Hippocampal formation (tissue), 2 donors: ENCODE results near the gene TRAPPC10.
"Not testable (repeated sequence)": the region's sequence is repeated elsewhere in the genome, so short reads cannot be mapped to it uniquely, and the experiment has no call there.

Experiments
- DNase-seq, 2 donors: peaks; one replicate each; lab custom pipeline; 2025; lab: John Stamatoyannopoulos, UW

The TRAPPC10 gene

GRCh38 chr21:44089001-44089911 is 77.1 kb downstream of the TRAPPC10 start:
- DNase-seq: no peak

DNA sequence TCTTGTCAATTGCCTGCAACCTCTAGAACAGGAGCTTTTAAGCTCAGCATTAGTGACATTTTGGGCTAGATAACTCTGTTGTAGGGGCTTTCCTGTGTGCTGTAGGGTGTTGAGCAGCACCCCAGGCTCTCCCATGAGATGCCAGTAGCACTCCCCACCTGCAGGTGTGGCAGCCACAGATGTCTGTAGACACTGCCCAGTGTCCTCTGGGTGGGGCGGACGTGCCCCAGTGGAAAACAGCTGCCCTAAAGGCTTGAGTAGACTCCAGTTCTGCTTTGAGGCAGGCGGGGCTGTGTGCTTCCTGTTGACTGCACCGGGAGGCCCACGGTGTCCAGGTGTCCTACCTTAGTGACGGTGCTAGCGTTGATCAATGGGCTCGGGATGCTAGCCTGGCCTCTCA is 78.2 kb downstream of the TRAPPC10 start:
- DNase-seq: no peak

GRCh38 chr21:44092211-44092610 is 80.1 kb downstream of the TRAPPC10 start:
- no peak for DNase-seq

DNA sequence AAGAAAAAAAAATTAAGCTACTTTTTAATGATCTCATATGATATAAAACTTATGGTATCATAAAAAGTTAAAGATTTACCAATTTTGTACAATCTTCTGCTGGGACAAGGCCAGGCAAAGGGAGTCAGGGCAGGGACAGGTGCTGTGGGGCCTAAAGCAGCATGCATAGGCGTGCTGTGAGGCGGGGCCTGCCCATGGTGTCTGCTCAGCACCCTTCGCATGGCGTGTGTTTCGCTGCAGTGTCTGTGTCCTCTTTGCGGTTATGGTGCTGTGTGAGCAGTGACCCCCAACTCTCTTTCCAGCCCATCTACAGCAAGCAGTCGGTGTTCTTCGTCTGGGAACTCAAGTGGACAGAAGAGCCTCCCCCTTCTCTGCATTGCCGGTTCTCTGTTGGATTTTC is 81.7 kb downstream of the TRAPPC10 start:
- no peak for DNase-seq

DNA sequence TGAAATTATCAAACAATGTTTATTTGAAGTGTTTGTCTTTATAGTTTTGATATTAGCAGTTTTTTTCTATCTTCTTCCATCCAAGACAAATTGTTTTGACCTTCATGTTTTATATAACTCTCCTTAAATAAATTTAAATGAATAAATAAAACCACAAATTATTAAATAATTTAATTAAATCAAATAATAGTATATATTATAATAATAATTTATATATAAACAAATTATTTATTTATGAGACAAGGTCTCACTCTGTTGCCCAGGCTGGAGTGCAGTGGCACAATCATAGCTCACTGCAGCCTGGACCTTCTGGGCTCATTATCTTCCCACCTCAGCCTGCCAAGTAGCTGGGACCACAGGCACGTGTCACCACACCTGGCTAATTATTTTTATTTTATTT is 82.7 kb downstream of the TRAPPC10 start:
- no peak for DNase-seq

DNA sequence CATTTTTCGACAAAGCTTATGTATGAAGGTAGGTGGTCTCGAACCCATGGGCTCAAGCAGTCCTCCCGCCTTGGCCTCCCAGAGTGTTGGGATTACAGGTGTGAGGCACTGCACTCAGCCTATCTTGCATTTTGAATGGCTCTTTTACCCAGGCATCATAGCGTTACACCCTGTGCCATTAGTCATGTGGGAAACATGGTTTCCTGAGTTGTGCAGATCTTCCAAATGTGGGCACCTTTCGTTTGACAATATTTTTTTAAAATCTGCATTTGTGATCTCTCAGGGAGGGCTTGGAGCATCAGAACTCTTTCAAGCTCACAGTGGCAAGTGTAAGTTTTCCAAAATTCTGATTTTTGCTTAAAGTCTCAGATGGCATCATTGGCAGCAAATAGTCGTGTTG is 86.4 kb downstream of the TRAPPC10 start:
- not testable (repeated sequence) for DNase-seq

DNA sequence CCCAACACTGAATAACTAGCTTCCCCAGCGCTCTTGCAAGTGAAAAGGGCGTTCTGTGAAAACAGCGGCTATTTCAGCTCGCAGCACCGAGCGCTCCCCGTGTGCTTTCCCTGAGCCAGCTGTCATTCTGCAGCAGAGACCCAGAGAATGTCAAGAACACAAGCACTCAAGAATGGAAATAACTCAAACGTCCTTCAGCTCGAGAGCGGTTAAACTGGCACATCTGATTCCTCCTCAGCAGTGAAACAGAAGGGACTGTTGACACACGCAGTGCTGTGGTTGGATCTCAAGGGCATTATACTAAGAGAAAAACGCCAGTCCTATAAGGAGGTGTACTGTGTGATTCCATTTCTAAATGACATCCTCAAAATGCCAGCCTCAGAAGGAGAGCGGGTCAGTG is 86.9 kb downstream of the TRAPPC10 start:
- not testable (repeated sequence) for DNase-seq

DNA sequence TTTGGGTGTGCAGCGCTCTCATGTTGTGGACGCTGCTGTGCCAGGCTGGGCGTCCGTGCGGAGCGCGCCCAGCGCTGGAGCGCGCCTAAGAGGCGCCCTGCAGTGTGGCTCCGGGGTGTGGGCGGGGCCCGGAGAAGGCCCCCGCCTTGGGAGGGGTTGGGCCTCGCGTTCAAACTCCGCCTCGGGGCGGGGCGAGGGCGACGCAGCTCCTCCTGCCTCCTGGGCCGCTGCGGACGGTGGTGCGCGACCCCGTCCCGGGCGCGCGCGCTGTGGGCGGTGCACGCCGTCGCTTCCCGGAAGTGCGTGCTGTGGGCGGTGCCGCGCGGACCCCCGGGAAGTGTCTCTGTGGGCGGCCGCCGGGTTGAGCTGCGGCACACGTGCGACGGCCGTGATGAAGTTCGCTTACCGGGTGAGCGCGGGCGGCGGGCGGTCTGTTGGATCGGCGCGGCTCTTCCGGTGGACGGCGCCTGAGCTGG is 95.0 kb downstream of the TRAPPC10 start, which contains the start of gene PWP2:
Gene PWP2 (plus strand): TSS at position 374 of the 476 bp plus-strand sequence. CDS start 18 bp downstream, at position 392.
- DNase-seq: not testable (repeated sequence)

DNA sequence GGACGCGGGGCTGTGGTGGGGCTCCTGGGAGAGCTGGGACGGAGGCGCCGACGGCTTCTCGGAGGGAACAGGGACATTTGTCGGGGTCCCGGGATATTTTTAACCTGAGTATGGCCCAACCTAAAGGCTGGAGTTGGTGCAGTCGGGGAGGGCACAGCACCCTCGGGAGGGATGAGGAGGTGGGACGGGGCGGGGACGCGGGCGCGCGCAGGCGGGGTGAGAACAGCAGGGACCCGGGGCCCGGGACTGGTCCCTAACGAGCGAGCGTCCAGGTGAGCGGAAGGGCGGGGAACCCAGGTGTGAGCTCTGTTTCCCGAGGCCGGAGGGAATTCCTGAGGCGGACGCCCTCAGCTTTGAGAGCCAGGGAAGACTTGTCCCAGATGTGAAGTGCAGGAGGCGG is 95.5 kb downstream of the TRAPPC10 start:
- DNase-seq: not testable (repeated sequence)

DNA sequence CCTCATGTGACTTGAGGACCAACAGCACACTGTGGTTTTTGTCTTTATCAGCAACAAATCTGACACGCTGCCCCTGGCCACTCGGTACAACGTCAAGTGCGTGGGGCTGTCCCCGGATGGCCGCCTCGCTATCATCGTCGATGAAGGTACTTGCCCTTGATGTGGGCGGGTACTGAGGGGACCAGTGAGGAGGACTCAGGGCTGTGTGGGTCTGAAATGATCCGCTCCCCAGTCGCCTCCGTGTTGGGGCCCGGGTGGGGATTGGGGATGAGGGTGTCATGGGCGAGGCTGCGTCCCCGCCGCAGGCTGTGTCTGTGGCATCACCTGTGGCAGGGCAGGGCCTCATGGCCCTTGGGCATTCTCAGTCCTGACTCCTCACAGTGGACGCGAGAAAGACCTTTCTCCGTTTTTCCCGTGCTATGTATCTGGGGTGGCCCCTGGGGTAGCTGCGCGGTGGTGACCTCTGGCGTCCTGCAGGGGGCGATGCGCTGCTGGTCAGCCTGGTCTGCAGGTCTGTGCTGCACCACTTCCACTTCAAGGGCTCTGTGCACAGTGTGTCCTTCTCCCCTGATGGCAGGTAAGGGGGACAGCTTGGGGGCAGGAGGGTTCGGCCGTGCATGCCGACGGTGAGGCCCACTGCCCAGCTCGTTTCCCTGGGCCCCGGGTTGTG is 101.7 kb downstream of the TRAPPC10 start:
- not testable (repeated sequence) for DNase-seq

- not testable (repeated sequence) for DNase-seq
These were observed 110.0 kb downstream of the TRAPPC10 start for GRCh38 chr21:44122131-44122530.

DNA sequence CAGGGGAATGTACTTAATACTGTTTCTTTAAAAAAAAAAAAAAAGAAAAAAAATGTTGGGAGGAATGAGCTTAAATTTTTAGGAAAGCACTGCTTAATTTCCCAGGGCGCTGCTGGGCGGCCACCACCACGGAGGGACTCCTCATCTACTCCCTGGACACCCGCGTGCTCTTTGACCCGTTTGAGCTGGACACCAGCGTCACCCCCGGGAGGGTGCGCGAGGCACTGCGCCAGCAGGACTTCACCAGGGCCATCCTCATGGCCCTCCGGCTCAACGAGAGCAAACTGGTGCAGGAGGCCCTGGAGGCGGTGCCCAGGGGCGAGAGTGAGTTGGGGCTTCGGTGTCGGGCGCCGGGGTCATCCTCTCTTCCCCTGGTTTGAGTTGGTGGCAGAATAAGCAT is 115.7 kb downstream of the TRAPPC10 start:
- not testable (repeated sequence) for DNase-seq

DNA sequence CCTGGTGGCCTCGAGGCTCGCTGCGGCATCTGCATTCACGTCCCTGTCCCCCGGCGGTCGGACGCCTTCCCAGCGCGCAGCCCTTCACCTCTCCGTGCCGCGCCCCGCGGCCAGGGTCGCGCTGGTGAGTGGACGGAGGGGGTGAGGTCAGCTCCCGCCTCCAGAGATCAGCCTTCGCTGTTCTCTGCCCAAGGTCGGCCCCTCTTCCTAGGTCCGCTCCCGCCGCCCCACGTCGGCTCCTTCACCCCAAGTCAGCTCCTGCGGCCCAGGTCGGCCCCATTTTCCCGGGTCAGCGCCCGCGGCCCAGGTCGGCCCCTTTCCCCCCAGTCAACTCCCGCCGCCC is 121.6 kb downstream of the TRAPPC10 start:
- not testable (repeated sequence) for DNase-seq

DNA sequence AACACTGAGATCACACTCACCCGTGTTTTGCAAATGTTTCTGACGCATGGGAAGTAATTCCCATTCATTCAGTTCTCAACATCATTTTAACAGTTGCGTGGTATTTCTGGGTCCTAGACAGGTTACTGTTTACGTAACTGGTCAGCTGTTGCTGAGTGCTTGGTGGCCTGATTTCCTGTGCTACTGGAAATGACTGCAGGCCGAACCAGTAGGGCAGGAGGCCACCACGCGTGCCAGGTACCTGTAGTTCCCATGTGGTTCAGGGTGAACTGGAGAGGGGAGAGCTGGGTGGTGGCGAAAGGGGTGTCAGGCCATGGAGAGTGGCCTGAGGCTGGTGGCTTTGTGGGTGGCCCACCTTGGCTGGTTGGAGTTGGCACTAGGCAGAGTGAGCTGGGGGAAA is 122.6 kb downstream of the TRAPPC10 start:
- not testable (repeated sequence) for DNase-seq

GRCh38 chr21:44138039-44138438 is 125.9 kb downstream of the TRAPPC10 start:
- DNase-seq: not testable (repeated sequence)

- DNase-seq: not testable (repeated sequence)
These were observed 127.9 kb downstream of the TRAPPC10 start for GRCh38 chr21:44139787-44140551.

- DNase-seq: not testable (repeated sequence)
These were observed 128.4 kb downstream of the TRAPPC10 start for GRCh38 chr21:44140552-44140932.

DNA sequence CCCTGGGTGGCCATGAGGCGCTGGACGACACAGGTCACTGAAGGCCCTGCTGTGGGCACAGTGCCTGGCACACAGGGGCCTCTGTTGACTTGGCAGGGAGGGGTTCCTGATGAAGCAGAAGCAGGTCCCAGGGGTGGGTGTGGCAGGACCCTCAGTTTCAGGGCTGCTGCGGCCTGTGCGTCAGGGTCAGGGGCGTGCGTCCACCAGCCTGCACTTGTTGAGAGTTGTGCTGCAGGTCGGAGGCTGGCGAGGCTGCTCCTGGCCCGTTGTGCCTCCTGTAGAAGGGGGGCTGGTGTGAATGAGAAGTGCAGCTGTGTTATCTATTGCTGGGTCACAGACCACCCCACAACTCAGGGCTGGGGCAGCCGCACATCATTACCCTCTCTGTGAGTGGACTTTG is 130.4 kb downstream of the TRAPPC10 start:
- DNase-seq: not testable (repeated sequence)

GRCh38 chr21:44143380-44143779 is 131.3 kb downstream of the TRAPPC10 start:
- not testable (repeated sequence) for DNase-seq

DNA sequence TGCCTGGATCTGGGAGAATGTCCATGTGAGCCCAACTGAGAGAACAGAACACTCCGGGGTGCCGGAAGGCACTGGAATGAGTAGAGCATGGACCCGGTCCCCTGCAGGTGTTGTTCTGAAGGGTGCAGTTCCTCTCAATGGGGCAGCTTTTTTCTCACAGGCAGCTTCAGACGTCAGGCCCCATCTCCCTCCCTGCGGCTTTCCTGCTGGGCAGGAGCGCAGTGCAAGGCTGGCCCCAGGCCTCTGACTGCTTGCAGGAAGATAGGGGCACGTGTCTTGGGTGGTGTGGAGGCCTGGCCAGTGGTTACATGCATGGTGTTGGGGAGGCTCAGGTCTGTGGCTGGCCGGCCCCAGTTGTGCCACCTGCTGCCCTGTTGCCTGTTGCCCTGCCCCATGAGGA is 131.9 kb downstream of the TRAPPC10 start:
- not testable (repeated sequence) for DNase-seq

GRCh38 chr21:44144784-44145602 is 132.9 kb downstream of the TRAPPC10 start:
- DNase-seq: not testable (repeated sequence)
